ENCODE results near the gene CHMP4A.

DNA sequence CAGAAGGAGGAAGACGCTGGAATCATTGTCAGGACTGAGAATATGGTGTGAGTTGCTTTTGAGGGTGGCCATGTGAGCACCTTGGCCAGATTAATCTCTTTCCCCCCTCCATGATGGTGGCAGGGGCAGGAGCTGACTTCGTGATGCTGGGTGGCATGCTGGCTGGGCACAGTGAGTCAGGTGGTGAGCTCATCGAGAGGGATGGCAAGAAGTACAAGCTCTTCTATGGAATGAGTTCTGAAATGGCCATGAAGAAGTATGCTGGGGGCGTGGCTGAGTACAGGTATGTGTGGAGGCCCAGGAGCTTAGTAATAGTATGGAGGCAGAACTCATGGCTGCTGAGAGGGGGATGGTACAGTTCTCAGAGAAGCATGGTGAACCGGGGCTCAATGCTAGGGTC lies 24.8 kb upstream of the CHMP4A start:
- TF ChIP-seq CTCF (IDR thresholded peaks at IDR 0.05; ENCODE audit: poor library complexity) (no peak), EZH2 (IDR thresholded peaks at IDR 0.05; ENCODE audit: borderline replicate concordance) (no peak)
